ENCODE data around the gene C17orf75. TPM values are rescaled to one million over a fixed set of nuclear protein-coding genes. Genes with fewer than 3 reads are reported as not detected.

C17orf75 gene
- total and polyA plus RNA-seq, 2 of the 4 experiments (the other 2 are of a cell fraction): 11.5 to 16.1 TPM

DNA sequence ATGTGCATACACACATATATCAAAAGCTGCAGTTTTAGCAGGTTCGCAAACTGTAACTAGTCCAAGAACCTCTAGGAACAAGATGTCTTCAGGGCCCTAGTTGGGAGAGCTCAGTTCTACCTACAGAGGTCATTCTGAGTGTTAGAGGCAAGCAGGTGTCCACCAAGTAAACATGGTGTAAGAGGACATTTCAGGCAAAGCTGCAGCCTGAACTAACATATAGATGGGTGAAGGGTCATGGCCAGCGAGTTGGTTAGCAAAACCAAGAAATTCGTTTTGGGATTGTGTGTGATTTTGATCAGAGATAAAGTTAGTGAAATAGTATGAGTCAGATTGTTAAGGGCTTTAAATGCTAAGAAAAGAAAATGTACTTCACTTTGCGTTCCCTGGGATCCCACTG, 24.6 kb downstream of the C17orf75 start:
- dilution Hi-C loops (cut with HindIII; ENCODE audit: low sequenced_read_pairs, unreplicated experiment): no loop called here

More for the DNA sequence above, 24.6 kb downstream of the C17orf75 start:
- Histone ChIP-seq H4K5ac (ENCODE audit: low read depth, low read length) (no peak overlapping the region), H3K18ac (ENCODE audit: low read depth, low read length) (no peak overlapping the region), H4K8ac (ENCODE audit: low read depth in 2 of 2, low read length in 2 of 2) (no peak overlapping the region), H3K14ac (replicated peaks; ENCODE audit: low read depth, low read length) (no peak overlapping the region), H3K79me1 (ENCODE audit: low read depth in 1 of 2, low read length in 2 of 2) (no peaks in the 10 kb centered on the region), H3K27me3 (ENCODE audit: control insufficient read depth, insufficient read depth, low read length) (peaks cover 25% of the 10 kb centered on the region), H3K9me1 (ENCODE audit: insufficient read depth, low read length) (no peaks in the 10 kb centered on the region), H3K23ac (ENCODE audit: low read depth, low read length) (no peak overlapping the region), H3K4me3 (ENCODE audit: insufficient read depth, low read depth, low read length) (no peak overlapping the region), H2BK5ac (ENCODE audit: low read depth, low read length, poor library complexity, severe bottlenecking) (no peak overlapping the region), H2BK20ac (ENCODE audit: low read depth, low read length) (no peak overlapping the region), H2AK5ac (ENCODE audit: low read depth, low read length) (no peak overlapping the region), H3K36me3 (ENCODE audit: control insufficient read depth, insufficient read depth, low read length) (no peaks in the 10 kb centered on the region), H3K56ac (ENCODE audit: extremely low read depth, insufficient read depth, low read length) (no peak overlapping the region), H3K4ac (ENCODE audit: low read depth, low read length) (no peak overlapping the region), H3K9me3 (ENCODE audit: control insufficient read depth, insufficient read depth, low read length) (no peaks in the 10 kb centered on the region), H2AFZ (replicated peaks; ENCODE audit: low read length, poor library complexity) (no peak overlapping the region), H4K91ac (ENCODE audit: insufficient read depth, low read depth, low read length) (no peak overlapping the region), H3K27ac (ENCODE audit: insufficient read depth, low read length) (no peak overlapping the region), H2AK9ac (replicated peaks; ENCODE audit: low read depth, low read length, poor library complexity) (no peak overlapping the region), H2BK120ac (ENCODE audit: low read depth, low read length) (no peak overlapping the region), H3K4me1 (ENCODE audit: control insufficient read depth, insufficient read depth, low read length) (no peaks in the 10 kb centered on the region), H2BK15ac (ENCODE audit: low read depth, low read length) (no peak overlapping the region), H4K20me1 (ENCODE audit: insufficient read depth, low read length) (no peaks in the 10 kb centered on the region), H3K9ac (ENCODE audit: low read depth, low read length) (no peak overlapping the region), H3K4me2 (ENCODE audit: low read depth, low read length) (no peak overlapping the region)
- no peak for TF ChIP-seq CEBPB (IDR thresholded peaks at IDR 0.05; ENCODE audit: low read depth, low read length)
- no peak for TF ChIP-seq MAZ (IDR thresholded peaks at IDR 0.05; ENCODE audit: borderline replicate concordance, low read depth, low read length)
- TF ChIP-seq, protein P1, sequence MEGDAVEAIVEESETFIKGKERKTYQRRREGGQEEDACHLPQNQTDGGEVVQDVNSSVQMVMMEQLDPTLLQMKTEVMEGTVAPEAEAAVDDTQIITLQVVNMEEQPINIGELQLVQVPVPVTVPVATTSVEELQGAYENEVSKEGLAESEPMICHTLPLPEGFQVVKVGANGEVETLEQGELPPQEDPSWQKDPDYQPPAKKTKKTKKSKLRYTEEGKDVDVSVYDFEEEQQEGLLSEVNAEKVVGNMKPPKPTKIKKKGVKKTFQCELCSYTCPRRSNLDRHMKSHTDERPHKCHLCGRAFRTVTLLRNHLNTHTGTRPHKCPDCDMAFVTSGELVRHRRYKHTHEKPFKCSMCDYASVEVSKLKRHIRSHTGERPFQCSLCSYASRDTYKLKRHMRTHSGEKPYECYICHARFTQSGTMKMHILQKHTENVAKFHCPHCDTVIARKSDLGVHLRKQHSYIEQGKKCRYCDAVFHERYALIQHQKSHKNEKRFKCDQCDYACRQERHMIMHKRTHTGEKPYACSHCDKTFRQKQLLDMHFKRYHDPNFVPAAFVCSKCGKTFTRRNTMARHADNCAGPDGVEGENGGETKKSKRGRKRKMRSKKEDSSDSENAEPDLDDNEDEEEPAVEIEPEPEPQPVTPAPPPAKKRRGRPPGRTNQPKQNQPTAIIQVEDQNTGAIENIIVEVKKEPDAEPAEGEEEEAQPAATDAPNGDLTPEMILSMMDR (conservative IDR thresholded peaks at IDR 0.05; ENCODE audit: low read depth, low read length): no peak
- TF ChIP-seq SMC3 (IDR thresholded peaks at IDR 0.05; ENCODE audit: low read depth, low read length): no peak
- no peak for TF ChIP-seq FOS (IDR thresholded peaks at IDR 0.05; ENCODE audit: low read depth, low read length)
- no peak for TF ChIP-seq RAD21 (IDR thresholded peaks at IDR 0.05; ENCODE audit: low read length)
- no peak for TF ChIP-seq NFE2L2 (IDR thresholded peaks at IDR 0.05; ENCODE audit: low read depth, low read length)
- TF ChIP-seq CHD1 (IDR thresholded peaks at IDR 0.05; ENCODE audit: low read depth, low read length): no peak
- TF ChIP-seq, protein P2, sequence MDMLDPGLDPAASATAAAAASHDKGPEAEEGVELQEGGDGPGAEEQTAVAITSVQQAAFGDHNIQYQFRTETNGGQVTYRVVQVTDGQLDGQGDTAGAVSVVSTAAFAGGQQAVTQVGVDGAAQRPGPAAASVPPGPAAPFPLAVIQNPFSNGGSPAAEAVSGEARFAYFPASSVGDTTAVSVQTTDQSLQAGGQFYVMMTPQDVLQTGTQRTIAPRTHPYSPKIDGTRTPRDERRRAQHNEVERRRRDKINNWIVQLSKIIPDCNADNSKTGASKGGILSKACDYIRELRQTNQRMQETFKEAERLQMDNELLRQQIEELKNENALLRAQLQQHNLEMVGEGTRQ (IDR thresholded peaks at IDR 0.05; ENCODE audit: low read depth, low read length): no peak
- TF ChIP-seq MAFK (IDR thresholded peaks at IDR 0.05; ENCODE audit: low read depth, low read length): no peak
- TF ChIP-seq RFX5 (IDR thresholded peaks at IDR 0.05; ENCODE audit: low read depth, low read length): no peak
- no peak for TF ChIP-seq POLR2A (IDR thresholded peaks at IDR 0.05; ENCODE audit: low read depth, low read length)
- no peak for TF ChIP-seq BHLHE40 (IDR thresholded peaks at IDR 0.05; ENCODE audit: low read depth, low read length)
- TF ChIP-seq MXI1 (IDR thresholded peaks at IDR 0.05; ENCODE audit: borderline replicate concordance, low read depth, low read length): no peak
- no peak for TF ChIP-seq RCOR1 (IDR thresholded peaks at IDR 0.05; ENCODE audit: insufficient replicate concordance, low read length)
- TF ChIP-seq, protein P3, sequence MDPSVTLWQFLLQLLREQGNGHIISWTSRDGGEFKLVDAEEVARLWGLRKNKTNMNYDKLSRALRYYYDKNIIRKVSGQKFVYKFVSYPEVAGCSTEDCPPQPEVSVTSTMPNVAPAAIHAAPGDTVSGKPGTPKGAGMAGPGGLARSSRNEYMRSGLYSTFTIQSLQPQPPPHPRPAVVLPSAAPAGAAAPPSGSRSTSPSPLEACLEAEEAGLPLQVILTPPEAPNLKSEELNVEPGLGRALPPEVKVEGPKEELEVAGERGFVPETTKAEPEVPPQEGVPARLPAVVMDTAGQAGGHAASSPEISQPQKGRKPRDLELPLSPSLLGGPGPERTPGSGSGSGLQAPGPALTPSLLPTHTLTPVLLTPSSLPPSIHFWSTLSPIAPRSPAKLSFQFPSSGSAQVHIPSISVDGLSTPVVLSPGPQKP (IDR thresholded peaks at IDR 0.05; ENCODE audit: borderline replicate concordance, low read depth, low read length): no peak
- 73% methylated on average over 3 of the region's 4 CpGs; no CpG with 5 or more reads in 1 of the 2 experiments for WGBS, 2 experiments (ENCODE audit: extremely low coverage in 2 of 2, insufficient read length in 1 of 2)
- intact Hi-C loops (cut with micrococcal nuclease): loop anchor here (5.0 kb wide), 1 partner anchor 310 kb away; the partner anchor contains the start of gene LRRC37B
- in situ Hi-C loops (cut with MboI; ENCODE audit: low sequenced_read_pairs): no loop called here
- ChIA-PET POLR2A (ENCODE audit: unreplicated experiment) (no interaction called here), CTCF (no interaction called here)
- DNase-seq (no peak), ATAC-seq (ENCODE audit: low read depth) (no peak)
- no TSS peak for BruUV-seq (replicated peaks)
